HTERT RPE-1 (cell line): ENCODE measurements around the gene NCOA3.
"Not testable (repeated sequence)": the region's sequence is repeated elsewhere in the genome, so short reads cannot be mapped to it uniquely, and the experiment has no call there.

Experiments used
- in situ Hi-C: fragments of 300-500 bp; cut with MboI; formaldehyde crosslinking; loops from 4 replicates; pipeline ENCODE4 v1.14.3; 2020; ENCODE audit warnings: low sequenced_read_pairs

Gene NCOA3

GRCh38 chr20:47500554-47500953, 1.1 kb upstream of the NCOA3 start:
- in situ Hi-C loops, result no loop called here

GRCh38 chr20:47501116-47501481, 588 bp upstream of the NCOA3 start:
- in situ Hi-C loops, result no loop called here

GRCh38 chr20:47502271-47503239, 868 bp downstream of the NCOA3 start:
- in situ Hi-C loops, result no loop called here

DNA sequence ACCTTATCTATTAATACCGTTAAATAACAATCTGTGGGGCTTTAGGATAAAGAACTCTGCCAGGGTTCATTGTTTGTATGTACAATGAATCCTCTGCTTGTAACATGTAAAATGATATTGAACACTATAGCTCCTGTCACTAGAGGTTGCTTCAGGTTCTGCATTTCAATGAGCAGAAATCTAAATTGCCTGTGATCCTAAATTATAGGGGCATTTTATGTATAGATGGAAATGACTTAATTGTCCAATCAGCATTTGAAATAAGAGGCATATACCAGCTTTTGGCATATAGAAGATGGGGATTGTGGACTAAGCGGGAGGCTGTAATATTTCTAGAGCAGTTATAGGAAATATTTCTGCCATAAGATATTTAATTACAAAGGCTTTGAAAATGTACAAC, 2.0 kb downstream of the NCOA3 start:
- in situ Hi-C loops, result no loop called here

GRCh38 chr20:47506335-47506734, 4.6 kb downstream of the NCOA3 start:
- in situ Hi-C loops, result no loop called here

DNA sequence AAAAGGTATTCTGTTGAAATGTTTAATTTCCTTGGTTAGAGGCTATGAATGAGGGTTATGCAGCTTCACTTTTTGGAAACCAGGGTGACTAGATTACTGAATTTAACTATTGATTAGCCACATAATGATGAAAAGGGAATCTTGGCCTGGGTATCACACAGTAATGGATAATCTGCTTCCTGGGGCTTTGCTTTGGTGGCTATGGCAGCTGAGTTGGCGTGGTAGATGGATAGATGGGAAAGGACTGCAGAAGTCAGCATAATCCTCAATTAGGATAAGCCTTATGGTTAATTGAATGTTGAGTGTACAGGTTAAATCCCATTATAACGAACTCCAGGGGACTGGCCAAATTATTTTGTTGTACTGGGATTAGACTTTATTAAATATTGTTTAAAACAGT, 5.2 kb downstream of the NCOA3 start:
- in situ Hi-C loops, result no loop called here

- in situ Hi-C loops, result not testable (repeated sequence)
Measured at GRCh38 chr20:47507275-47507981, 5.7 kb downstream of the NCOA3 start.

DNA sequence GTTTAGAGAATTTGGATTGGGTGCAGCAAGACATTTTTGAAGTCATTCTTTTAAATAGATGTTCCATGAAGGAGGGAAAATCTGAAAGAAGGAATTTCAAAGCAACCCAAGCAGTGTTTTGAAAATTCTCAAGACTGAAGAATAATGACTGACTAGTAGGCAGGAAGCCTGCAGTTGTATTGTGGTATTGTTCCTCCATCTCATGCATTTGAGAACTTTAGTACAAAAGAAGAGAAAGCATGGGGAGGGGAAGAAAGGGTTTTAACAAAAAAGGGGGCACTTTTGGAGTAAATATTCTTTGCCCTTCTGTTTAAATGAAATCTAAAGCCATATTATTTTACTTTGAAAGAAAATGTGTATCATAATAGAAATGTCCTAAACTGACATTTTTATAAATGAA, 6.6 kb downstream of the NCOA3 start:
- in situ Hi-C loops, result no loop called here

DNA sequence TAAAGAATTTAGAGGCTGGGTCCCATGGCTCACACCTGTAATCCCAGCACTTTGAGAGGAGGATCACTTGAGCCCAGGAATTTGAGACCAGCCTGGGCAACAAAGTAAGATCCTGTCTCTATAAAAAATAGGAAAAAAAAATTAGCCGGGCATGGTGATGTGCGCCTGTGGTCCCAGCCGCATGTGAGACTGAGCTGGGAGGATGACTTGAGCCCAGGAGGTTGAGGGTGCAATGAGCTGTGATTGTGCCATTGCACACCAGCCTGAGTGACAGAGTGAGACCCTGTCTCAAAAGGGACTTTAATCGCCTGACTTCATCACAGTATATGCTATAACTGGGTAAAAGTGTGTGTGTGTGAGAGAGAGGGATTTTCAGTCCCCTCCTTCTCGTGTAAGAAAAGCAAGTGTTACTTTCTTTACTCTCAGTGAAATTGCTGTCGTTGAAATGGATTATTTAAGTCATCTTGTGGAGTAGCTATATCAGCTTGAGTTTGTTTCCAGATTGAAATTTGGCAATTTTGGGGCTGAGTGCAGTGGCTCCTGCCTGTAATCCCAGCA, 7.5 kb downstream of the NCOA3 start:
- in situ Hi-C loops, result no loop called here

DNA sequence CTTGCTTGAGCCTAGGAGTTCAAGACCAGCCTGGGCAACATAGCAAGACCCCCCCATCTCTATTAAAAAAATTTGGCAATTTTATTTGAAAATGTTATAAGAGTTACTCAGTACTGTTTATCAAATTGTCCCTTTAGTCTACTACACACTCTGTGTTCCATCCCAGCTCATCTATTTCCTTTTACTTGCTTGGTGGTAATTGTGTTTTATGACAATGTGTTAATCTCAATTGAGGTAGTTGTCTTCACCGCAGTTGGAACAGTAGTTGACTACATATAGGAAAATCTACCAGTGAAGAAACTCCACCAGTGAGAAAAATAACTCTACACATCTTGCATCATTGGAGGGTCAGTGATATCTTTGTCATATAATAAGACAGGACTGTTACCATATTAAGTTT, 8.0 kb downstream of the NCOA3 start:
- in situ Hi-C loops, result no loop called here

GRCh38 chr20:47515843-47516242, 14.2 kb downstream of the NCOA3 start:
- in situ Hi-C loops, result no loop called here

- in situ Hi-C loops, result no loop called here
Measured at GRCh38 chr20:47521059-47521808, 19.5 kb downstream of the NCOA3 start.

DNA sequence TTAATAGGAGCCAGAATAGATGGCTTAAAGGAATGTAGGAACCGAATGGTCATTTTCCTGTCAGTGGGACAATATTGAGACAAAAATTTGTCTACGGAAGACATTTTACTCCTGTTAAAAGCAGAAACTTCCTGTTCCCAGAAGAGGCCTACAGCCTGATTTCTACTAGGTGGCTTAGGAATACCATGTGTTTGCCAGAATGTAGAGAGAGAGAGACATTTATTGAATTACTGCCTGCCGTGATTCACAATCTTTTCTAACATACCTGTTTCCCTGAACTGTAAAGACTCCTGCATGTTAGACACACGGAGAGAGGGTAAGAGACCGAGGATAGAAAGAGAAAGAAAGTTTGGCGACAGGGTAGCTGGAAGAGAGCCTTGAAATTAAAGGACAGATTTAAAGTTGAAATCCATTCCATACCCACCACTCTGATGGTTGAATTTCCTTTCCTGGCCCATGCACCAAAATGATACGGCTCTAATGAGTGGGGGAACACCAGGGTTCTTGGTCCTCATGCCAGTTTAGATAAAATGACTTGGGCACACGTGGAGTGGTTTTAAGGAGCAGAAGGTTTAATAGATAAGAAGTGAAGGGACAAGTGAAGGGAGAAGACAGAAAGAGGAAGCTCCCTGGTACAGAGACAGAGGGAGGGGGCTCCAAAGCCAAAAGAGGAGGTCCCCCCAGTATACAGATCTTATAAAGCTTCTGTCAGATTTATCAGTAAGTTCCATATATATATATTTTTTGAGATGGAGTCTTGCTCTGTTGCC, 22.5 kb downstream of the NCOA3 start:
- in situ Hi-C loops, result no loop called here

- in situ Hi-C loops, result no loop called here
Measured at GRCh38 chr20:47527004-47527800, 25.5 kb downstream of the NCOA3 start.

- in situ Hi-C loops, result no loop called here
Measured at GRCh38 chr20:47529840-47530239, 28.2 kb downstream of the NCOA3 start.

DNA sequence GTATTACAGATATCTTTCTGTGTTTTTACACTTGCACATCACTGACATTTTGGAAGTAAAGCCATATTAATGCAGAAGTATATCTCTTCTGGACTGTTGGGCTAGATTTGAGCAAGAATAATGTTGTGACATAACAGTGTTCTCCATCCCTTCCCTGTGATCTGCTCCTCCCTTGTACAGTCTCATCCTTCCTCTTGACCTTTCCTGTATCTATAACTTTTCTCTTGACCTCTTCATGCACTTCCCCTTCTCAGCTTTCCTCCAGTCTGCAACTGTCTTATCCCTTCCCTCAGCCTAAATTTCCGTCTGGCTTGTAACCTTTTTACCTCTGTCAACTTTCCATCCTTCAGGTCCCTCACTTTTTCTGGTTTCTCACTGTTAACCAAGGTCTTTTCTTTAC, 29.8 kb downstream of the NCOA3 start:
- in situ Hi-C loops, result no loop called here

DNA sequence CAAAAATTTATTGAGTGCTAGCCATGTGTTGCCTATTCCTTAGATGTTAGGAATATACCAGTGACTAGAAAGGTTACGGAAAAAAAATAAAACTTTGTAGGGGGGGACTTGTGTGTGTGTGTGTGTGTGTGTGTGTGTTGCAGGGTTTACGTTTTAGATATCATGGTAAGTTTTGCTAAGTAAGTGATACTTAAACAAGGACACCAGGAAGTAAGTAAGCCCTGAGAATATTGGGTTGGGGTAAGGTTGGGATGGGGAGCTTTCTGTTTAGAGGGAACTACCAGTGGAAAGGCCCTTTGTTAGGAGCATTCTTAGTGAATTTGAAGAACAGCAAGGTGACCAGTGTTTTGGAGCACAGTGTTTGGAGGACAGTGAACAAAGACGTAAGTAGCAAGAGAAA, 30.3 kb downstream of the NCOA3 start:
- in situ Hi-C loops, result no loop called here

DNA sequence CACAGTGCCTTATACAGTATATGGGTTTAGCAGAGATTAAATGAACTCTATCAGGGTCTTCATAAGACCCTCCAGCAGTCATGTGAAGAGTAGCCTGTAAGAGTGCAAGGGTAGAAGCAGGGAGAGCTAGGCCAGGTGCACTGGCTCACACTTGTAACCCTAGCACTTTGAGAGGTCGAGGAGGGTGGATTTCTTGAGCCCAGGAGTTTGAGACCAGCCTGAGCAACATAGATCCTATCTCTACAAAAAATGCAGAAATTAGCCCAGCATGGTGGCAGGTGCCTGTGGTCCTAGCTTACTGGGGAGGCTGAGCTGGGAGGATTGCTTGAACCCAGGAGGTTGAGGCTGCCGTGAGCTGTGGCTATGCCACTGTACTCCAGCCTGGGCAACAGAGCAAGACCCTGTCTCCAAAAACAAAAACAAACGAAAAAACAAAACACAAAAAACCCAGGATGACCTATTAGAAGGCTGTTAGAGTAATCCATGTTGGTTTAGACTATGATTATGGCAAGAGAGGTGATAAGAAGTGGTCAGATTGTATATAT, 31.9 kb downstream of the NCOA3 start:
- in situ Hi-C loops, result no loop called here

DNA sequence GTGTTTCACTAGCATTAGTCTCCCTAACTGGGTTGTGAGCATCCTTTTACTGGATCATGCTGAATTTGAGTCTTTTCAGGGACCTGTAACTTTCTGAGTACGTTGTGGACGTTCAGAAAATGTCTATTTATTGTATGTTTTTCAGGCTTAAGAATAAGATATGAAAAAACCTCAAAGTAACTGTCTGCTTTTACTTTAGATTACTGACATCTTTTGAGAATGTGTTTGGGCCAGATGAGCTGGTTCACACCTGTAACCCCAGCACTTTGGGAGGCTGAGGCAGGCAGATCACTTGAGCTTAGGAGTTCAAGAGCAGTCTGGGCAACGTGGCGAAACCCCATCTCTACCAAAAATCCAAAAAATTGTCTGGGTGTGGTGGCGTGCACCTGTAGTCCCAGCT, 32.7 kb downstream of the NCOA3 start:
- in situ Hi-C loops, result no loop called here
